ENCODE results near the gene PIP5K1A.

The PIP5K1A gene

DNA sequence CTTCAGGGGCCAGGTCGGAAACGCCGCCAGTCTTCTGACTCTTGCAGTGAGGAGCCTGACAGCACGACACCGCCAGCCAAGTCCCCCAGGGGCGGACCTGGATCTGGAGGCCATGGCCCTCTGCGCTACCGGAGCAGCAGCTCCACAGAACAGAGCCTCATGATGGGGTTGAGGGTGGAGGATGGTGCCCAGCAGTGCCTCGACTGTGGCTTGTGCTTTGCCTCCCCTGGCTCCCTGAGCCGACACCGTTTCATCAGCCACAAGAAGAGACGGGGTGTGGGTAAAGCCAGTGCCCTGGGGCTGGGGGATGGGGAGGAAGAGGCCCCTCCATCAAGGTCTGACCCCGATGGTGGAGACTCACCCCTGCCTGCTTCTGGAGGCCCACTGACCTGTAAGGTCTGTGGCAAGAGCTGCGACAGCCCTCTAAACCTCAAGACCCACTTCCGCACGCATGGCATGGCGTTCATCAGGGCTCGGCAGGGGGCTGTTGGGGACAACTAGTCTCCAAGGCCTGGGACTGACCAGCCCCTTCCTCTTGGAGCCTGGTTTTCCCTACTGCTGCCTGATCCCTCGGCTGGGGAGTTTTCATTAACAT lies 92.5 kb downstream of the PIP5K1A start:
- DNase-seq, result no peak

GRCh38 chr1:151292207-151293030 lies 94.1 kb downstream of the PIP5K1A start:
- DNase-seq, result no peak

- DNase-seq, result no peak
Measured at GRCh38 chr1:151293093-151293492, 94.7 kb downstream of the PIP5K1A start.

- DNase-seq, result no peak
Measured at GRCh38 chr1:151294742-151295462, 96.5 kb downstream of the PIP5K1A start.

Data from CD4-positive, alpha-beta T cell treated with Interleukin-17A for 4 hours (primary cell).